KMS-11 (cell line): ENCODE data around the gene KRTAP5-11.
"Not testable (repeated sequence)": the region's sequence is repeated elsewhere in the genome, so short reads cannot be mapped to it uniquely, and the experiment has no call there.

Source experiments
- H2AFZ ChIP-seq: fragments of 200-600 bp; sonication (generic); 2 replicates; pipeline ENCODE4 v1.6.1; 2016; ENCODE audit warnings: antibody characterized with exemption, mixed run types, low read depth
- H3K27ac ChIP-seq: fragments of 200-600 bp; sonication (generic); 2 replicates; pipeline ENCODE4 v1.6.1; 2016; ENCODE audit warnings: mild to moderate bottlenecking, mixed run types
- H3K27me3 ChIP-seq: fragments of 200-600 bp; sonication (generic); 2 replicates; pipeline ENCODE4 v1.6.1; 2017; ENCODE audit warnings: mild to moderate bottlenecking, low read depth, mixed run types, moderate library complexity; ENCODE audit not compliant: insufficient read depth
- H3K36me3 ChIP-seq: fragments of 200-600 bp; sonication (generic); 2 replicates; pipeline ENCODE4 v1.6.1; 2017; ENCODE audit warnings: mild to moderate bottlenecking, mixed run types; ENCODE audit not compliant: insufficient read depth
- H3K4me1 ChIP-seq: fragments of 200-600 bp; sonication (generic); 2 replicates; pipeline ENCODE4 v1.6.1; 2016; ENCODE audit warnings: mild to moderate bottlenecking, low read depth, mixed run types; ENCODE audit not compliant: poor library complexity, severe bottlenecking
- H3K4me2 ChIP-seq: fragments of 200-600 bp; sonication (generic); 2 replicates; pipeline ENCODE4 v1.7.0; 2016; ENCODE audit warnings: mild to moderate bottlenecking, mixed run types
- H3K4me3 ChIP-seq: fragments of 200-600 bp; sonication (generic); IDR thresholded peaks from 2 replicates; pipeline ENCODE4 v1.6.1; 2017; ENCODE audit warnings: low read depth, low read length, mixed read lengths; ENCODE audit not compliant: insufficient read depth
- H3K79me2 ChIP-seq: fragments of 200-600 bp; sonication (generic); 2 replicates; pipeline ENCODE4 v1.6.1; 2016; ENCODE audit warnings: low read depth, mixed run types; ENCODE audit not compliant: insufficient read depth
- H3K9ac ChIP-seq: fragments of 200-600 bp; sonication (generic); 2 replicates; pipeline ENCODE4 v1.6.1; 2016; ENCODE audit warnings: mild to moderate bottlenecking, mixed run types
- H4K20me1 ChIP-seq: fragments of 200-600 bp; sonication (generic); 2 replicates; pipeline ENCODE4 v1.6.1; 2016; ENCODE audit warnings: mild to moderate bottlenecking, mixed run types; ENCODE audit not compliant: insufficient read depth
- TF ChIP-seq, protein P1 (sequence below): fragments of 200-600 bp; sonication (generic); conservative IDR thresholded peaks from 2 replicates; pipeline ENCODE4 v1.6.1; 2017; ENCODE audit warnings: low read depth, mild to moderate bottlenecking, antibody characterized with exemption, low read length, moderate library complexity, mixed read lengths

Gene KRTAP5-11

DNA sequence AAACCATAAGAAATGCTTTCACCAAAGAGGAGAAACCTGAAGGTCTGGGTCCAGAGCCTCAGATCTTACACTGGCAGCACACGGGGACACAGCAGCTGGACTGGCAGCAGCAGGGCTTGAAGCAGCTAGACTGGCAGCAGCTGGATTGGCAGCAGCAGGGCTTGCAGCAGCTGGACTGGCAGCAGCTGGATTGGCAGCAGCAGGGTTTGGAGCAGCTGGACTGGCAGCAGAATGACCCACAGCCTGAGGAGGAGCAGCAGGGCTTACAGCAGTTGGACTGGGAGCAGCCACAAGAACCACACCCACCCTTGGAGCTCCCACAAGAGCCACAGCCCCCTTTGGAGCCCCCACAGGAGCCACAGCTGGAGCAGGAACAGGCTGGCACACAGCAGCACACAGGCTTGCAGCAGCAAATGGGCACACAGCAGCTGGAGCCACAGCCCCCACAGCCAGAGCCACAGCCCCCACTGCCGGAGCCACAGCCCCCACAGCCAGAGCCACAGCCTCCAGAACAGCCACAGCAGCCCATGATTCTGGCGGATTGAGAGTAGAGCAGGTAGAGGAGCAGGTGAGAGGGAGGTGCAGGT lies at the start of gene KRTAP5-11:
Gene KRTAP5-11 (minus strand): TSS at position 567 of the 587 bp plus-strand sequence. CDS start 38 bp downstream, at position 529.
- TF ChIP-seq, protein P1, sequence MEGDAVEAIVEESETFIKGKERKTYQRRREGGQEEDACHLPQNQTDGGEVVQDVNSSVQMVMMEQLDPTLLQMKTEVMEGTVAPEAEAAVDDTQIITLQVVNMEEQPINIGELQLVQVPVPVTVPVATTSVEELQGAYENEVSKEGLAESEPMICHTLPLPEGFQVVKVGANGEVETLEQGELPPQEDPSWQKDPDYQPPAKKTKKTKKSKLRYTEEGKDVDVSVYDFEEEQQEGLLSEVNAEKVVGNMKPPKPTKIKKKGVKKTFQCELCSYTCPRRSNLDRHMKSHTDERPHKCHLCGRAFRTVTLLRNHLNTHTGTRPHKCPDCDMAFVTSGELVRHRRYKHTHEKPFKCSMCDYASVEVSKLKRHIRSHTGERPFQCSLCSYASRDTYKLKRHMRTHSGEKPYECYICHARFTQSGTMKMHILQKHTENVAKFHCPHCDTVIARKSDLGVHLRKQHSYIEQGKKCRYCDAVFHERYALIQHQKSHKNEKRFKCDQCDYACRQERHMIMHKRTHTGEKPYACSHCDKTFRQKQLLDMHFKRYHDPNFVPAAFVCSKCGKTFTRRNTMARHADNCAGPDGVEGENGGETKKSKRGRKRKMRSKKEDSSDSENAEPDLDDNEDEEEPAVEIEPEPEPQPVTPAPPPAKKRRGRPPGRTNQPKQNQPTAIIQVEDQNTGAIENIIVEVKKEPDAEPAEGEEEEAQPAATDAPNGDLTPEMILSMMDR: no peak
- Histone ChIP-seq H3K27me3 (no peaks in the 10 kb centered on the region), H4K20me1 (no peaks in the 10 kb centered on the region), H3K4me1 (peaks cover 7% of the 10 kb centered on the region), H2AFZ (no peak within 1 kb of the TSS), H3K9ac (no peak within 1 kb of the TSS), H3K79me2 (no peaks in the 10 kb centered on the region), H3K27ac (no peak within 1 kb of the TSS), H3K36me3 (no peaks in the 10 kb centered on the region), H3K4me2 (no peak within 1 kb of the TSS), H3K4me3 (no peak within 1 kb of the TSS)

DNA sequence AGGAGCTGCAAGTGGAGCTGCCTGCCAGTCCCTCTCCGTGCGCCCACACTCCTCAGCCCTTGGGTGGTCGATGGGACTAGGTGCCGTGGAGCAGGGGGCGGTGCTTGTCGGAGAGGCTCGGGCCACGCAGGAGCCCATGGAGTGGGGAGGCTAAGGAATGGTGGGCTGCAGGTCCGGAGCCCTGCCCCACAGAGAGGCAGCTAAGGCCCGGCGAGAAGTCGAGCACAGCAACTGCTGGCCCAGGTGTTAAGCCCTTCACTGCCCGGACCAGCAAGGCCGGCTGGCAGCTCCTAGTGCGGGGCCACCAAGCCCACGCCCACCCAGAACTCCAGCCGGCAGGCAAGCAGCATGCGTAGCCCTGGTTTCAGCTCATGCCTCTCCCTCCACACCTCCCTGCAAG lies 48.9 kb upstream of the KRTAP5-11 start:
- H3K4me2 ChIP-seq, H3K27me3 ChIP-seq, H2AFZ ChIP-seq, H3K27ac ChIP-seq, H3K36me3 ChIP-seq, H3K4me1 ChIP-seq, H3K9ac ChIP-seq, H3K79me2 ChIP-seq, H3K4me3 ChIP-seq, H4K20me1 ChIP-seq: not testable (repeated sequence)

- not testable (repeated sequence) for H3K4me3 ChIP-seq, H2AFZ ChIP-seq, H3K79me2 ChIP-seq, H4K20me1 ChIP-seq, H3K27ac ChIP-seq, H3K36me3 ChIP-seq, H3K9ac ChIP-seq, H3K4me2 ChIP-seq, H3K27me3 ChIP-seq, H3K4me1 ChIP-seq
Measured at GRCh38 chr11:71630071-71630470, 47.4 kb upstream of the KRTAP5-11 start.

GRCh38 chr11:71628943-71629342 lies 46.3 kb upstream of the KRTAP5-11 start:
- not testable (repeated sequence) for H3K4me2 ChIP-seq, H3K36me3 ChIP-seq, H4K20me1 ChIP-seq, H2AFZ ChIP-seq, H3K79me2 ChIP-seq, H3K9ac ChIP-seq, H3K27ac ChIP-seq, H3K27me3 ChIP-seq, H3K4me3 ChIP-seq, H3K4me1 ChIP-seq

DNA sequence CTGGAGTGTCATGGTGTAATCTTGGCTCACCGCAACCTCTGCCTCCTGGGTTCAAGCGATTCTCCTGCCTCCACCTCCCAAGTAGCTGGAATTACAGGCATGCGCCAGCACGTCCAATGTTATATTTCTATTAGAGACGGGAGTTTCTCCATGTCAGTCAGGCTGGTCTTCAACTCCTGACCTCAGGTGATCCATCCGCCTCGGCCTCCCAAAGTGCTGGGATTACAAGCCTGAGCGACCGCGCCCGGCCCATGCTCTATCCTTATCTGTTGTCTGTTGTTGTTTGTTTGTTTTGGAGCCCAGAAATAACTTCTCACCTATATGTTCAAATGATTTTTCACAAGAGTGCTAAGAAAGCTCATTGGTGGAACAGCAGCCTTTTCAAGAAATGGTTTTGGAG lies 40.6 kb upstream of the KRTAP5-11 start:
- H3K27me3 ChIP-seq, H3K79me2 ChIP-seq, H2AFZ ChIP-seq, H3K4me3 ChIP-seq, H3K4me1 ChIP-seq, H3K36me3 ChIP-seq, H3K27ac ChIP-seq, H3K9ac ChIP-seq, H3K4me2 ChIP-seq, H4K20me1 ChIP-seq: not testable (repeated sequence)

- not testable (repeated sequence) for H3K4me2 ChIP-seq, H2AFZ ChIP-seq, H3K4me1 ChIP-seq, H3K27me3 ChIP-seq, H3K36me3 ChIP-seq, H3K27ac ChIP-seq, H3K79me2 ChIP-seq, H3K9ac ChIP-seq, H4K20me1 ChIP-seq, H3K4me3 ChIP-seq
Measured at GRCh38 chr11:71622561-71622960, 39.9 kb upstream of the KRTAP5-11 start.

GRCh38 chr11:71615003-71615402 lies 32.3 kb upstream of the KRTAP5-11 start:
- not testable (repeated sequence) for H4K20me1 ChIP-seq, H3K4me1 ChIP-seq, H3K79me2 ChIP-seq, H3K36me3 ChIP-seq, H3K9ac ChIP-seq, H3K4me2 ChIP-seq, H3K27ac ChIP-seq, H3K4me3 ChIP-seq, H2AFZ ChIP-seq, H3K27me3 ChIP-seq

GRCh38 chr11:71614366-71614917 lies 31.8 kb upstream of the KRTAP5-11 start:
- H3K4me3 ChIP-seq: not testable (repeated sequence)

GRCh38 chr11:71613931-71614330 lies 31.3 kb upstream of the KRTAP5-11 start:
- not testable (repeated sequence) for H2AFZ ChIP-seq, H3K36me3 ChIP-seq, H3K4me3 ChIP-seq, H3K79me2 ChIP-seq, H3K27ac ChIP-seq, H3K4me1 ChIP-seq, H3K9ac ChIP-seq, H3K27me3 ChIP-seq, H3K4me2 ChIP-seq, H4K20me1 ChIP-seq

More at GRCh38 chr11:71614366-71614917, 31.8 kb upstream of the KRTAP5-11 start:
- not testable (repeated sequence) for H3K9ac ChIP-seq, H3K4me2 ChIP-seq, H3K79me2 ChIP-seq, H3K27me3 ChIP-seq, H3K27ac ChIP-seq, H4K20me1 ChIP-seq, H3K4me1 ChIP-seq, H3K36me3 ChIP-seq, H2AFZ ChIP-seq
